ENCODE results near the gene OR6M1.

The OR6M1 gene

GRCh38 chr11:123765601-123766000 lies 40.5 kb downstream of the OR6M1 start:
- no peaks in the 10 kb centered on the region for H3F3A ChIP-seq (ENCODE audit: insufficient read depth, low read length)
- no peak overlapping the region for H2AFZ ChIP-seq (ENCODE audit: low read length)
- H3K9me3 ChIP-seq (replicated peaks; ENCODE audit: insufficient read depth, low read length): no peaks in the 10 kb centered on the region
- H3K27ac ChIP-seq (ENCODE audit: low read length): no peak overlapping the region
- no peaks in the 10 kb centered on the region for H4K20me1 ChIP-seq (ENCODE audit: insufficient read depth, low read length)
- TF ChIP-seq, protein P1, sequence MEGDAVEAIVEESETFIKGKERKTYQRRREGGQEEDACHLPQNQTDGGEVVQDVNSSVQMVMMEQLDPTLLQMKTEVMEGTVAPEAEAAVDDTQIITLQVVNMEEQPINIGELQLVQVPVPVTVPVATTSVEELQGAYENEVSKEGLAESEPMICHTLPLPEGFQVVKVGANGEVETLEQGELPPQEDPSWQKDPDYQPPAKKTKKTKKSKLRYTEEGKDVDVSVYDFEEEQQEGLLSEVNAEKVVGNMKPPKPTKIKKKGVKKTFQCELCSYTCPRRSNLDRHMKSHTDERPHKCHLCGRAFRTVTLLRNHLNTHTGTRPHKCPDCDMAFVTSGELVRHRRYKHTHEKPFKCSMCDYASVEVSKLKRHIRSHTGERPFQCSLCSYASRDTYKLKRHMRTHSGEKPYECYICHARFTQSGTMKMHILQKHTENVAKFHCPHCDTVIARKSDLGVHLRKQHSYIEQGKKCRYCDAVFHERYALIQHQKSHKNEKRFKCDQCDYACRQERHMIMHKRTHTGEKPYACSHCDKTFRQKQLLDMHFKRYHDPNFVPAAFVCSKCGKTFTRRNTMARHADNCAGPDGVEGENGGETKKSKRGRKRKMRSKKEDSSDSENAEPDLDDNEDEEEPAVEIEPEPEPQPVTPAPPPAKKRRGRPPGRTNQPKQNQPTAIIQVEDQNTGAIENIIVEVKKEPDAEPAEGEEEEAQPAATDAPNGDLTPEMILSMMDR (IDR thresholded peaks at IDR 0.05; ENCODE audit: low read length): no peak
- TF ChIP-seq EZH2 (optimal IDR thresholded peaks at IDR 0.05; ENCODE audit: low read depth, low read length) (no peak), EZH2phosphoT487 (IDR thresholded peaks at IDR 0.05; ENCODE audit: low read length) (no peak)
- H3K4me3 ChIP-seq (ENCODE audit: low read length): no peak overlapping the region
- H3K9me2 ChIP-seq (replicated peaks; ENCODE audit: insufficient read depth, low read length): no peaks in the 10 kb centered on the region
- H3K79me2 ChIP-seq (ENCODE audit: low read length): no peaks in the 10 kb centered on the region
- no peaks in the 10 kb centered on the region for H3K4me1 ChIP-seq (ENCODE audit: low read length)
- no peaks in the 10 kb centered on the region for H3K36me3 ChIP-seq (replicated peaks; ENCODE audit: insufficient read depth, low read length)
- H3K4me2 ChIP-seq (ENCODE audit: low read depth, low read length): no peak overlapping the region
- DNase-seq: no peak
- no peak overlapping the region for H3K9ac ChIP-seq (ENCODE audit: low read length)
- no peaks in the 10 kb centered on the region for H3K27me3 ChIP-seq (replicated peaks; ENCODE audit: insufficient read depth, low read length)

GRCh38 chr11:123762422-123762821 lies 43.7 kb downstream of the OR6M1 start:
- no peaks in the 10 kb centered on the region for H3K4me1 ChIP-seq (ENCODE audit: low read length)
- no peaks in the 10 kb centered on the region for H3K36me3 ChIP-seq (replicated peaks; ENCODE audit: insufficient read depth, low read length)
- H3K4me3 ChIP-seq (ENCODE audit: low read length): no peak overlapping the region
- no peaks in the 10 kb centered on the region for H4K20me1 ChIP-seq (ENCODE audit: insufficient read depth, low read length)
- H3K9ac ChIP-seq (ENCODE audit: low read length): no peak overlapping the region
- no peak overlapping the region for H3K4me2 ChIP-seq (ENCODE audit: low read depth, low read length)
- no peaks in the 10 kb centered on the region for H3K79me2 ChIP-seq (ENCODE audit: low read length)
- no peaks in the 10 kb centered on the region for H3K27me3 ChIP-seq (replicated peaks; ENCODE audit: insufficient read depth, low read length)
- no peak overlapping the region for H2AFZ ChIP-seq (ENCODE audit: low read length)
- H3K27ac ChIP-seq (ENCODE audit: low read length): no peak overlapping the region
- no peaks in the 10 kb centered on the region for H3K9me3 ChIP-seq (replicated peaks; ENCODE audit: insufficient read depth, low read length)
- no peaks in the 10 kb centered on the region for H3K9me2 ChIP-seq (replicated peaks; ENCODE audit: insufficient read depth, low read length)
- no peak for DNase-seq
- no peak for TF ChIP-seq EZH2phosphoT487 (IDR thresholded peaks at IDR 0.05; ENCODE audit: low read length)
- TF ChIP-seq, protein P1 (IDR thresholded peaks at IDR 0.05; ENCODE audit: low read length): no peak
- no peak for TF ChIP-seq EZH2 (optimal IDR thresholded peaks at IDR 0.05; ENCODE audit: low read depth, low read length)
- no peaks in the 10 kb centered on the region for H3F3A ChIP-seq (ENCODE audit: insufficient read depth, low read length)

- no peak for TF ChIP-seq EZH2phosphoT487 (IDR thresholded peaks at IDR 0.05; ENCODE audit: low read length)
- TF ChIP-seq, protein P1 (IDR thresholded peaks at IDR 0.05; ENCODE audit: low read length): no peak
- no peak for DNase-seq
- no peaks in the 10 kb centered on the region for H3K9me2 ChIP-seq (replicated peaks; ENCODE audit: insufficient read depth, low read length)
- no peak overlapping the region for H3K9ac ChIP-seq (ENCODE audit: low read length)
- H3K4me3 ChIP-seq (ENCODE audit: low read length): no peak overlapping the region
- no peaks in the 10 kb centered on the region for H3K4me1 ChIP-seq (ENCODE audit: low read length)
- H3K4me2 ChIP-seq (ENCODE audit: low read depth, low read length): no peak overlapping the region
- H3K9me3 ChIP-seq (replicated peaks; ENCODE audit: insufficient read depth, low read length): no peaks in the 10 kb centered on the region
- no peaks in the 10 kb centered on the region for H3K79me2 ChIP-seq (ENCODE audit: low read length)
- no peaks in the 10 kb centered on the region for H3K36me3 ChIP-seq (replicated peaks; ENCODE audit: insufficient read depth, low read length)
- no peak overlapping the region for H3K27ac ChIP-seq (ENCODE audit: low read length)
- no peak overlapping the region for H2AFZ ChIP-seq (ENCODE audit: low read length)
- no peaks in the 10 kb centered on the region for H3F3A ChIP-seq (ENCODE audit: insufficient read depth, low read length)
- no peaks in the 10 kb centered on the region for H4K20me1 ChIP-seq (ENCODE audit: insufficient read depth, low read length)
- no peaks in the 10 kb centered on the region for H3K27me3 ChIP-seq (replicated peaks; ENCODE audit: insufficient read depth, low read length)
These were observed 45.3 kb downstream of the OR6M1 start for GRCh38 chr11:123760894-123761293.

All from MM.1S (cell line).